Panc1 (cell line): ENCODE data around the gene ALDOA.

ENCODE experiments used
- TF ChIP-seq, protein P1 (sequence below): fragments of 450-650 bp; IDR thresholded peaks from 2 replicates; pipeline ENCODE4 v1.5.1; 2017; ENCODE audit warnings: mild to moderate bottlenecking
- TF ChIP-seq, protein P2 (sequence below), 2 experiments: IDR thresholded peaks; 2 replicates each; pipeline ENCODE4 v1.6.1; 2011 to 2012; ENCODE audit warnings: low read depth in 2 of 2, control low read depth in 1 of 2, low read length in 1 of 2, mild to moderate bottlenecking in 1 of 2, moderate library complexity in 1 of 2; ENCODE audit not compliant: insufficient read depth in 1 of 2

DNA sequence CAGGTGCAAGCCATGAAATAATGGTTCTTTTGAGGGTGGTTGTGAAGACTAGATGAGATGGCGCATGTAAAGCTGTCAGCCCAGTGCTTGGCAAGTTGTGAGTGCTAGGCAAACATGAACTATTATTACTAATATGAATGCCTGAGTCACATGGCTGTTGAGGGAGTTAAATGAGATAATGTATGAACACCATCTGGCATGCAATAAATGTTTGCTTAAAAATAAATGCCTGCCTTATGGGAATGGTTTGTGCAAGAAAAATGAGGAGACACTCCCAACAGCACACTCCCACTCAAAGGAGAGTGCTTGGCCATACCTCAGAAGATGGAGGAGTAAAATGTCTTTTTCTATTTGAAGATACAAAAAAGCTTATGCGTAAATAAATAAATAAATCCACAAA lies 53.9 kb downstream of the ALDOA start:
- TF ChIP-seq, protein P1, sequence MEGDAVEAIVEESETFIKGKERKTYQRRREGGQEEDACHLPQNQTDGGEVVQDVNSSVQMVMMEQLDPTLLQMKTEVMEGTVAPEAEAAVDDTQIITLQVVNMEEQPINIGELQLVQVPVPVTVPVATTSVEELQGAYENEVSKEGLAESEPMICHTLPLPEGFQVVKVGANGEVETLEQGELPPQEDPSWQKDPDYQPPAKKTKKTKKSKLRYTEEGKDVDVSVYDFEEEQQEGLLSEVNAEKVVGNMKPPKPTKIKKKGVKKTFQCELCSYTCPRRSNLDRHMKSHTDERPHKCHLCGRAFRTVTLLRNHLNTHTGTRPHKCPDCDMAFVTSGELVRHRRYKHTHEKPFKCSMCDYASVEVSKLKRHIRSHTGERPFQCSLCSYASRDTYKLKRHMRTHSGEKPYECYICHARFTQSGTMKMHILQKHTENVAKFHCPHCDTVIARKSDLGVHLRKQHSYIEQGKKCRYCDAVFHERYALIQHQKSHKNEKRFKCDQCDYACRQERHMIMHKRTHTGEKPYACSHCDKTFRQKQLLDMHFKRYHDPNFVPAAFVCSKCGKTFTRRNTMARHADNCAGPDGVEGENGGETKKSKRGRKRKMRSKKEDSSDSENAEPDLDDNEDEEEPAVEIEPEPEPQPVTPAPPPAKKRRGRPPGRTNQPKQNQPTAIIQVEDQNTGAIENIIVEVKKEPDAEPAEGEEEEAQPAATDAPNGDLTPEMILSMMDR = no peak
- TF ChIP-seq, protein P2, sequence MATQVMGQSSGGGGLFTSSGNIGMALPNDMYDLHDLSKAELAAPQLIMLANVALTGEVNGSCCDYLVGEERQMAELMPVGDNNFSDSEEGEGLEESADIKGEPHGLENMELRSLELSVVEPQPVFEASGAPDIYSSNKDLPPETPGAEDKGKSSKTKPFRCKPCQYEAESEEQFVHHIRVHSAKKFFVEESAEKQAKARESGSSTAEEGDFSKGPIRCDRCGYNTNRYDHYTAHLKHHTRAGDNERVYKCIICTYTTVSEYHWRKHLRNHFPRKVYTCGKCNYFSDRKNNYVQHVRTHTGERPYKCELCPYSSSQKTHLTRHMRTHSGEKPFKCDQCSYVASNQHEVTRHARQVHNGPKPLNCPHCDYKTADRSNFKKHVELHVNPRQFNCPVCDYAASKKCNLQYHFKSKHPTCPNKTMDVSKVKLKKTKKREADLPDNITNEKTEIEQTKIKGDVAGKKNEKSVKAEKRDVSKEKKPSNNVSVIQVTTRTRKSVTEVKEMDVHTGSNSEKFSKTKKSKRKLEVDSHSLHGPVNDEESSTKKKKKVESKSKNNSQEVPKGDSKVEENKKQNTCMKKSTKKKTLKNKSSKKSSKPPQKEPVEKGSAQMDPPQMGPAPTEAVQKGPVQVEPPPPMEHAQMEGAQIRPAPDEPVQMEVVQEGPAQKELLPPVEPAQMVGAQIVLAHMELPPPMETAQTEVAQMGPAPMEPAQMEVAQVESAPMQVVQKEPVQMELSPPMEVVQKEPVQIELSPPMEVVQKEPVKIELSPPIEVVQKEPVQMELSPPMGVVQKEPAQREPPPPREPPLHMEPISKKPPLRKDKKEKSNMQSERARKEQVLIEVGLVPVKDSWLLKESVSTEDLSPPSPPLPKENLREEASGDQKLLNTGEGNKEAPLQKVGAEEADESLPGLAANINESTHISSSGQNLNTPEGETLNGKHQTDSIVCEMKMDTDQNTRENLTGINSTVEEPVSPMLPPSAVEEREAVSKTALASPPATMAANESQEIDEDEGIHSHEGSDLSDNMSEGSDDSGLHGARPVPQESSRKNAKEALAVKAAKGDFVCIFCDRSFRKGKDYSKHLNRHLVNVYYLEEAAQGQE (IDR thresholded peaks at IDR 0.05; ENCODE audit: insufficient read depth in 1 of 2, low read depth in 2 of 2, low read length in 1 of 2) = no peak
